ENCODE data around the gene LDHA.

Gene LDHA

DNA sequence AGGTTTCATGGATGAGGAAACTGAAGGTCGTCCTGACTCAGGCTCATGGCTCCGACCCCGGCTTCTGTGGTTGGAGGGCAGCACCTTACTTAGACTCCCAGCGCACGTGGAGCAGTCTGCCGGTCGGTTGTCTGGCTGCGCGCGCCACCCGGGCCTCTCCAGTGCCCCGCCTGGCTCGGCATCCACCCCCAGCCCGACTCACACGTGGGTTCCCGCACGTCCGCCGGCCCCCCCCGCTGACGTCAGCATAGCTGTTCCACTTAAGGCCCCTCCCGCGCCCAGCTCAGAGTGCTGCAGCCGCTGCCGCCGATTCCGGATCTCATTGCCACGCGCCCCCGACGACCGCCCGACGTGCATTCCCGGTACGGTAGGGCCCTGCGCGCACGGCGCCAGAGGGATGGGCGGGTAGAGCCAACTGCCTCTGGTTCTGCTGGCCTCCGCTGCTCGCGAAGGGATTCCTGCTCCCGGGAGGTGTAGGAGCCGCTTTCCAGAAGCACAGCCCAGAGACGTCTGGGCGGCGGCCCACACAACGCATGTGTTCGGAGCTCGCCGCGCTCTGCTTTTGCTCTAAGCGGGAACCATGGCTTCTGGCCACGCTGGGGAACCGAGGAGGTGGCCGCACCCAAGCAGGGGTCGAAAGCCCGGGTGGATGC, at the start of gene LDHA:
LDHA (plus strand) TSS at position 289 of the 653 bp plus-strand sequence. CDS start 2,280 bp downstream, outside the sequence.
- DNase-seq (ENCODE audit: low read depth), result peak; percentile 92

DNA sequence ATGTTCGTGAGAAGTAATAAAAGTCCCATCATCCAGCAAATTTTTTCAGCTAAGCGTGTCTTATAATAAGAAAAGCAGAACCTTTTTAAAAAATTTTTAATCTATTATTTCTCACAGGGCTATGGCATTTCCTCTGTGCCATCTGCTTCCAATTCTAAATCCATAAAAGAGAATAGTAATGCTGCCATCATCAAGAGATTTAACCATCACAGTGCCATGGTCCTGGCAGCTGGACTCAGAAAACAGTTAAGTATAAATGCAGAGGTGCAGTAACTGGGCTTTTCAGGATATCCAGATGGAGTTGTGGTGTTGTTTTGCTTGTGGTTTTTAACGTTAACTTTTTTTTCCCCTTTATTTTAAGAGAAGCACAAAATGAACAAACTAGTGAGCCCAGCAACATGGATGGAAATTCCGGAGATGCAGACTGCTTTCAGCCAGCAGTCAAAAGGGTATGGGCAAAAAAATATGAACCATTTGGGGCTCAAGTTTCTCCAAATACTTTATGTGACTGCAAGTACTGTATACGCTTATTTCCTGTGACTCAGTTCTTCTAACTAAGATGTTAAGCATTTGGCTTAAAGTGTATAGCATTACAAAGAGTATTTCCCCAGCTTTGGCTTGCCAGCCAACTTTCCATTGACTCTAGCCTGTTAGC, 46.8 kb upstream of the LDHA start:
- peak; percentile 50 for DNase-seq (ENCODE audit: low read depth)

DNA sequence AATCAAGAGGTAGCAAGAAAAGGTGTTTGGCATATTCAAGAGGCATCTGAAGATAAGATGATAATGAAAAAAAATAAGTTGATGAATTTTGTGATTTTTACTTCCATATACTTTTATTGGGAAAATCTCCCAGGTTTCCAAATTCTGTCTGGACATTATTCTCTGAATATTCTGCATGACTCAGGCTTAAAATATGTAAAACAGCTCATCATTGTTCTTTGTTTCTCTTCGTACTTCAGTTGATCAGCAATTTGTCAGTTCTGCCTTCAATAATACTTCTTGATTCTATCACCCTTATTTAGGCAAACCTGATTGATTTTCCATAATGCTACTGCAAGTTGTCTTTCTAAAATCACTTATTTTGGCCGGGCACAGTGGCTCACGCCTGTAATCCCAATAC, 41.8 kb upstream of the LDHA start:
- DNase-seq (ENCODE audit: low read depth), result no peak

GRCh38 chr11:18358646-18359045, 35.7 kb upstream of the LDHA start:
- no peak for DNase-seq (ENCODE audit: low read depth)

DNA sequence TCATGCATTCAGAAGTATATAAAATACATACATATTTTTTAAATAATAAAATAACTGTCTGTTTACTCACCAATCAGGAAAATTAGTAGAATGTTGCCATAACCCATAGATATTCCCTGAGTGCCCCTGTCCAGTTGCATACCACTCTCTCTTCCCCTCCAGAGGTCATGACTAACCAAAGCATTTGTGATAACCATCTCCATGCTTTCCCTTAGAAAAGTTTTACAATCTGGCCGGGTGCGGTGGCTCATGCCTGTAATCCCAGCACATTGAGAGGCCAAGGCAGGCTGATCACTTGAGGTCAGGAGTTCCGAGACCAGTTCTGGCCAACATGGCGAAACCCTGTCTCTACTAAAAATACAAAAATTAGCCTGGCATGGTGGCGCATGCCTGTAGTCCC, 33.2 kb upstream of the LDHA start:
- DNase-seq (ENCODE audit: low read depth), result no peak

- no peak for DNase-seq (ENCODE audit: low read depth)
Measured at GRCh38 chr11:18364495-18365073, 29.8 kb upstream of the LDHA start.

GRCh38 chr11:18365741-18366140, 28.6 kb upstream of the LDHA start:
- no peak for DNase-seq (ENCODE audit: low read depth)

GRCh38 chr11:18366286-18366685, 28.1 kb upstream of the LDHA start:
- no peak for DNase-seq (ENCODE audit: low read depth)

DNA sequence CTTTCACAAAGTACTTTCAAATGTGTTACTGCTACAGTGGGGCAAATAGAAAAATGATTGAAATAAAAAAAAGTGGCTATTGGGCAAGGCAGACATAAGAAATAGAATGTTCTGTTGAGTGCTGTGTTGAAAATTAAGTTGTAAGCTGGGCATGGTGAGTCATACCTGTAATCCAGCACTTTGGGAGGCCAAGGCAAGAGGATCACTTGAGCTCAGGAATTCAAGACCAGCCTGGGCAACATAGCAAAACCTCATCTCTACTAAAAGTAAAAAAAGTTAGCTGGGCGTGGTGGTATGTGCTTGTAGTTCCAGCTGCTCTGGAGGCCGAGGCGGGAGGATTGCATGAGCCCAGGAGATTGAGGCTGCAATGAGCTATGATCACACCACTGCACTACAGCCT, 26.9 kb upstream of the LDHA start:
- DNase-seq (ENCODE audit: low read depth), result no peak

- no peak for DNase-seq (ENCODE audit: low read depth)
Measured at GRCh38 chr11:18368221-18368620, 26.1 kb upstream of the LDHA start.

DNA sequence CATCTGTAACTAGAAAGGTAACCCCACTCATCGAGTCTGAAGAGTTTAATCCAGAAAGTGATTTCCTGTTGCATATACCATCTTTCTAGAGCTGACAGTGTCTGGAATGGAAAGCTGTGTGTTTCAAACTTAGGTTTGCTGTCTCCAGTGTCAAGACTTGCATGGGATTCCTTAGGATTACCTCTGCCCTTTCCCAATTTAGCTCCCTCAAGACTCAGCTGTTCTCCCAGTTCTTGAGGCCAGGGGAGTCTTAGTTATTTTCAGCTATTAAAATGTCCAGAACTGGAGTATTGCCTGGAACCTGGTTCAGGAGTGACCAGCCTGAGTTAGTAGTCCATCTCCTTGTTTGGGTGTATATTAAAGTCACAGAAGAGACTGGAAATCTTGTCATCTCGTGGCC, 25.0 kb upstream of the LDHA start:
- DNase-seq (ENCODE audit: low read depth), result no peak

GRCh38 chr11:18371279-18371678, 23.1 kb upstream of the LDHA start:
- DNase-seq (ENCODE audit: low read depth), result no peak

DNA sequence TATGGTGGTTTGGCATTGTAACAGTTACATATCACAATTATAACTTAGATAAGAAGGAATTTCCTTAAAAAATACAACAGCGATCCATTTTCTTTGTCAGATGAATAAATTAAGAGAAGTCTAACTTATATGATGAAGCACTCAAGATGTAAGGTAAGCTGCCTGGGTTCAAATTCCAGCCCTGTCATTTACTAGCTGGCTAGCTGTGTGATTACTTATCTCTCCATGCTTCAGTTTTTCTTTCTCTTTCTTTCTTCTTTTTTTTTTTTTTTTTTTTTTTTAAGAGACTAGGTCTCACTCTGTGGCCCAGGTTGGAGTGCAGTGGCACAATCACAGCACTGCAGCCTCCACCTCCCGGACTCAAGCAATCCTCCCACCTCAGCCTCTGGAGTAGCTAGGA, 22.2 kb upstream of the LDHA start:
- no peak for DNase-seq (ENCODE audit: low read depth)

- no peak for DNase-seq (ENCODE audit: low read depth)
Measured at GRCh38 chr11:18374956-18375355, 19.4 kb upstream of the LDHA start.

- no peak for DNase-seq (ENCODE audit: low read depth)
Measured at GRCh38 chr11:18375941-18376340, 18.4 kb upstream of the LDHA start.

DNA sequence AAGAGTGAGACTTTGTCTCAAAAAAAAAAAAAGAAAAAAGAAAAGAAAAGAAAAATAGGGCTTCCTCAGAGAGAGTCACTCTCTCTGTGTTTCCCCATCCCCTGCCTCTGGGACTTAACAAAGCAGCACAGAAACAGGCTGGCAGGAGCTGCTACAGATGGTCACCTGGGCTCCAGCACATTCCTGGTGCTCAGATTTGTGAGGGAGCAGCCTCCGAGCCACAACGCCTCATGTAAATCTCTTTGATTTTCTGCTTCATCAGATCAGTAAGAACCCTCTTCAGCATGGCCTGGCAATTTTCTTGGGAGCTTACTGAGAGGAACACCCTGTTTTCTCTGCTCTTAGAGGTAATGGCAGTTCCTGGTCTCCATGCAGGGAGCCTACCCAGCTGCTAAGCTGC, 15.2 kb upstream of the LDHA start:
- no peak for DNase-seq (ENCODE audit: low read depth)

GRCh38 chr11:18383388-18384156, 10.8 kb upstream of the LDHA start:
- DNase-seq (ENCODE audit: low read depth), result peak; percentile 99

DNA sequence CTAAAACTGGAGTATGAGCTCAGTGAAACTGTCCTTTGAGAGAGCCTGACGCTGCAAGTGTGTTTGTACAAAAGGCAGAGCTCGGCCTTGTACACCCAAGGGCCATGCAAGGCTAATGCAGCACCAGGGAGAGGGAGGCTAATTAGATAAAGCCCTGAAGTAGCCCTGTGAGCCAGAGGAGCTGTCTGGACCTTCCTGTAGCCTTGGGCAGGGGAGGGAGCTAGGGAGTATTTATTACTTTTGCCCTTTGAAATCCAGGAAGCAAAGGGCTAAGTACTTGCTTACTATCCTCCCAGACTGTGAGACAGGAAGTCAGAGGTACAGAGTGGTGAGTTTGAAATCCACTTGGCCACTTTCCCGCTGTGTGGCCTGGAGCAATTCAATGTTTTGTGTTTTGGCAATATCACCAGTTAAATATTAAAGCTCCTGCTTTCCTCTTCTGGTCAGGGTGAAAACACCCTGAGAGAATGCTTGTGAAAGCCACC, 10.2 kb upstream of the LDHA start:
- DNase-seq (ENCODE audit: low read depth), result peak; percentile 95

- no peak for DNase-seq (ENCODE audit: low read depth)
Measured at GRCh38 chr11:18390088-18390487, 4.3 kb upstream of the LDHA start.

- DNase-seq (ENCODE audit: low read depth), result no peak
Measured at GRCh38 chr11:18392434-18393321, 1.7 kb upstream of the LDHA start.

- DNase-seq (ENCODE audit: low read depth), result no peak
Measured at GRCh38 chr11:18393581-18394274, 635 bp upstream of the LDHA start.
